ENCODE data around the gene PRG2. TPM values are rescaled to one million over a fixed set of nuclear protein-coding genes. Genes with fewer than 3 reads are reported as not detected.

PRG2 gene
- polyA plus RNA-seq, 3 donors: 1.1 TPM; not detected in 2

DNA sequence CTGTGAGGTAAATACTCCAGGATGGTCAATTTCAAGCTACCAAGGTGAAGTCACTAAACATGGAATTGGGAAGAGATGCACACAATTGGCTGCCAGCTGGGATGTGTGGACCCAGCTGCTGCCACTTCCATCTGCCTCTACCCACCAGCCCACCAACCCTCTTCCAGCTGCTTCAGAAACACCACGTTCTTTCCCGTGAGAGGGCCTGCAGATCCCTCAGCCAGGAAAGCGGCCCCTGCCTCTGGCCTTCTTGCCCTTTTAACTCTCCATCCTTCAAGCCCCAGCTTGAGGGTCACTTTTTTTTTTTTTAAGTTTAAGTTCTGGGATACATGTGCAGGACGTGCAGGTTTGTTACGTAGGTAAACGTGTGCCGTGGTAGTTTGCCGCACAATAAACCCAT lies 29.5 kb downstream of the PRG2 start:
- H3K27ac ChIP-seq (ENCODE audit: low read depth in 1 of 2, low read length in 2 of 2): no peak overlapping the region
- no peaks in the 10 kb centered on the region for H3K79me2 ChIP-seq (ENCODE audit: insufficient read depth, low read length)
- no peak overlapping the region for H3K4me3 ChIP-seq (replicated peaks in 1 of 3; ENCODE audit: low read depth in 2 of 3, low read length in 3 of 3)
- Mint-ChIP-seq H3K4me3 (no peak overlapping the region), H3K27me3 (ENCODE audit: low read depth in 3 of 3) (peaks cover 0 to 4% (median 2%) of the 10 kb centered on the region in 3 donors), H3K36me3 (no peaks in the 10 kb centered on the region), H3K4me1 (peaks cover 8% of the 10 kb centered on the region), H3K27ac (no peak overlapping the region), H3K9me3 (peaks cover 0 to 8% (median 0%) of the 10 kb centered on the region in 7 donors)
- H3K27me3 ChIP-seq (ENCODE audit: control insufficient read depth in 2 of 2, insufficient read depth in 2 of 2, low read length in 2 of 2): no peaks in the 10 kb centered on the region
- H3K9ac ChIP-seq (ENCODE audit: insufficient read depth, low read length, poor library complexity, severe bottlenecking): no peak overlapping the region
- peaks cover 7 to 11% of the 10 kb centered on the region in 2 donors for H3K4me1 ChIP-seq (ENCODE audit: control insufficient read depth in 1 of 2, insufficient read depth in 2 of 2, low read length in 2 of 2)
- H4K20me1 ChIP-seq (ENCODE audit: insufficient read depth, low read length): no peaks in the 10 kb centered on the region
- H3K4me2 ChIP-seq (replicated peaks; ENCODE audit: extremely low read depth, low read length, poor library complexity, severe bottlenecking): no peak overlapping the region
- H3K36me3 ChIP-seq (replicated peaks in 1 of 2; ENCODE audit: control insufficient read depth in 1 of 2, insufficient read depth in 2 of 2, low read length in 2 of 2): no peaks in the 10 kb centered on the region
- intact Hi-C loops (cut with micrococcal nuclease): no loop called here
- no peaks in the 10 kb centered on the region for H3K9me3 ChIP-seq (replicated peaks in 1 of 2; ENCODE audit: control insufficient read depth in 1 of 2, insufficient read depth in 1 of 2, low read length in 2 of 2)
- 92% methylated on average over 5 of the region's 8 CpGs for WGBS (ENCODE audit: insufficient coverage)
- DNase-seq: no peak
- TF ChIP-seq, protein P1, sequence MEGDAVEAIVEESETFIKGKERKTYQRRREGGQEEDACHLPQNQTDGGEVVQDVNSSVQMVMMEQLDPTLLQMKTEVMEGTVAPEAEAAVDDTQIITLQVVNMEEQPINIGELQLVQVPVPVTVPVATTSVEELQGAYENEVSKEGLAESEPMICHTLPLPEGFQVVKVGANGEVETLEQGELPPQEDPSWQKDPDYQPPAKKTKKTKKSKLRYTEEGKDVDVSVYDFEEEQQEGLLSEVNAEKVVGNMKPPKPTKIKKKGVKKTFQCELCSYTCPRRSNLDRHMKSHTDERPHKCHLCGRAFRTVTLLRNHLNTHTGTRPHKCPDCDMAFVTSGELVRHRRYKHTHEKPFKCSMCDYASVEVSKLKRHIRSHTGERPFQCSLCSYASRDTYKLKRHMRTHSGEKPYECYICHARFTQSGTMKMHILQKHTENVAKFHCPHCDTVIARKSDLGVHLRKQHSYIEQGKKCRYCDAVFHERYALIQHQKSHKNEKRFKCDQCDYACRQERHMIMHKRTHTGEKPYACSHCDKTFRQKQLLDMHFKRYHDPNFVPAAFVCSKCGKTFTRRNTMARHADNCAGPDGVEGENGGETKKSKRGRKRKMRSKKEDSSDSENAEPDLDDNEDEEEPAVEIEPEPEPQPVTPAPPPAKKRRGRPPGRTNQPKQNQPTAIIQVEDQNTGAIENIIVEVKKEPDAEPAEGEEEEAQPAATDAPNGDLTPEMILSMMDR (IDR thresholded peaks at IDR 0.05): no peak
- H2AFZ ChIP-seq (ENCODE audit: insufficient read depth, low read depth, low read length, poor library complexity, severe bottlenecking): no peak overlapping the region

DNA sequence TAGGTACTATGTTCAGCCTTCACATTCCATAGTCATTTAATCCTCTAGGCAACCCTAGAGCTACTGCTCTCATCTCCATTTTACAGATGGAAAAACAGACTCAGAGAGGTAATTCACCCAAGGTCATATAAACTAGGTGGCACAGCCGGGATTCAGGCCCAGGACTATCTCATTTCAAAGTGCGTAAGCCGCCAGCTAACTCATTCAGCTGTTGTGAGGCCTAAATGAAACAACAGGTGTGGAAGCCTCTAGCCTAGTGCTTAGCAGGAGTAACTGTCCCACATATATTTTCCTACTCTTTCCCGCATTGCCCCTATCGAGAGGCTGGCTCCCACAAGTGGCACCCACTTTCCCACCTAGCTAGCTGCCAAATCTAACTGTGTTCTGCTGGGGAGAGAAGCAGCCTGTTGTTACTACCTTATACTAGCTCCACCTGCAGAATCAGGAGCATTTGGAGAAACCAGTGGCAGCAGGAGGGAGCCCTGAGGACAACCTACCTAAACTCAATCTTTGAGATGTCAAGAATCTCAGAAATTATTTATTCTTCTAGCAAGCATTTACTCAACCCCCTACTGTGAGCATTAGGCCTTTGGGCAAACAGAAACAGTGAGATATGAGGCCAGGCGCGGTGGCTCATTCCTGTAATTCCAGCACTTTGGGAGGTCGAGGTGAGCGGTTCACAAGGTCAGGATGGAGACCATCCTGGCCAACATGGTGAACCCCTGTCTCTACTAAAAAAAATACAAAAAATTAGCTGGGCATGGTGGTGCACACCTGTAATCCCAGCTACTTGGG lies 30.4 kb downstream of the PRG2 start:
- Mint-ChIP-seq H3K27ac (no peak overlapping the region), H3K4me3 (no peak overlapping the region), H3K36me3 (no peaks in the 10 kb centered on the region), H3K9me3 (peaks cover 0 to 6% (median 0%) of the 10 kb centered on the region in 7 donors), H3K4me1 (peaks cover 10% of the 10 kb centered on the region), H3K27me3 (ENCODE audit: low read depth in 3 of 3) (peaks cover 0 to 2% (median 0%) of the 10 kb centered on the region in 3 donors)
- no peaks in the 10 kb centered on the region for H4K20me1 ChIP-seq (ENCODE audit: insufficient read depth, low read length)
- WGBS (ENCODE audit: insufficient coverage): 100% methylated on average over 5 of the region's 9 CpGs
- no peaks in the 10 kb centered on the region for H3K27me3 ChIP-seq (ENCODE audit: control insufficient read depth in 2 of 2, insufficient read depth in 2 of 2, low read length in 2 of 2)
- no peaks in the 10 kb centered on the region for H3K9me3 ChIP-seq (replicated peaks in 1 of 2; ENCODE audit: control insufficient read depth in 1 of 2, insufficient read depth in 1 of 2, low read length in 2 of 2)
- no peaks in the 10 kb centered on the region for H3K36me3 ChIP-seq (replicated peaks in 1 of 2; ENCODE audit: control insufficient read depth in 1 of 2, insufficient read depth in 2 of 2, low read length in 2 of 2)
- H3K79me2 ChIP-seq (ENCODE audit: insufficient read depth, low read length): no peaks in the 10 kb centered on the region
- TF ChIP-seq, protein P1 (IDR thresholded peaks at IDR 0.05): no peak
- no peak overlapping the region for H3K4me2 ChIP-seq (replicated peaks; ENCODE audit: extremely low read depth, low read length, poor library complexity, severe bottlenecking)
- H3K4me3 ChIP-seq (replicated peaks in 1 of 3; ENCODE audit: low read depth in 2 of 3, low read length in 3 of 3): no peak overlapping the region
- no peak overlapping the region for H3K9ac ChIP-seq (ENCODE audit: insufficient read depth, low read length, poor library complexity, severe bottlenecking)
- no peak overlapping the region for H2AFZ ChIP-seq (ENCODE audit: insufficient read depth, low read depth, low read length, poor library complexity, severe bottlenecking)
- DNase-seq: no peak
- no peak overlapping the region for H3K27ac ChIP-seq (ENCODE audit: low read depth in 1 of 2, low read length in 2 of 2)
- intact Hi-C loops (cut with micrococcal nuclease): loop anchor here in 1 of 2 donors (10.0 kb wide), 1 partner anchor 285 kb away; the partner anchor contains the start of gene YPEL4
- peaks cover 11% of the 10 kb centered on the region in 2 donors for H3K4me1 ChIP-seq (ENCODE audit: control insufficient read depth in 1 of 2, insufficient read depth in 2 of 2, low read length in 2 of 2)
